ENCODE results near the gene TSR3. TPM values are rescaled to one million over a fixed set of nuclear protein-coding genes. Genes with fewer than 3 reads are reported as not detected.
A peak's percentile ranks its signal among the peaks of the same experiment; 100 is the strongest.

Gene TSR3
- total and polyA plus RNA-seq, 3 experiments from 2014 or later: 91.8 to 109 (median 102) TPM

GRCh38 chr16:1335211-1335971 lies 16.3 kb downstream of the TSR3 start:
- peaks cover 12 to 42% (median 14%) of the 10 kb centered on the region in 3 donors for H3K4me1 Mint-ChIP-seq
- ChIA-PET POLR2A (no interaction called here), CTCF (interaction anchor here (1.4 to 1.5 kb wide), 2 partner anchors 27 to 30 kb away, joined by 3 to 4 read pairs; no protein-coding TSS in a partner anchor)

GRCh38 chr16:1334739-1335138 lies 16.9 kb downstream of the TSR3 start:
- ChIA-PET POLR2A (no interaction called here), CTCF (interaction anchor here (1.4 to 1.5 kb wide), 2 partner anchors 28 to 31 kb away, joined by 3 to 4 read pairs; no protein-coding TSS in a partner anchor)
- Mint-ChIP-seq H3K27ac (peak overlapping the region in 1 of 8 donors; percentile 43), H3K27me3 (peaks cover 3 to 9% of the 10 kb centered on the region in 2 donors), H3K9me3 (peaks cover 0 to 2% (median 0%) of the 10 kb centered on the region in 5 donors), H3K4me1 (peaks cover 12 to 41% (median 14%) of the 10 kb centered on the region in 3 donors), H3K36me3 (no peaks in the 10 kb centered on the region), H3K4me3 (peak overlapping the region in 5 of 7 donors; percentile 13 to 74 (median 47))
- Histone ChIP-seq H3K4me3 (ENCODE audit: low read length) (no peak overlapping the region), H3K27ac (ENCODE audit: low read depth, low read length) (no peak overlapping the region), H3K36me3 (ENCODE audit: insufficient read depth, low read length) (no peaks in the 10 kb centered on the region), H3K27me3 (ENCODE audit: insufficient read depth, low read length, poor library complexity, severe bottlenecking) (peaks cover 25% of the 10 kb centered on the region), H3K4me1 (ENCODE audit: insufficient read depth, low read length) (peaks cover 27% of the 10 kb centered on the region), H3K9me3 (ENCODE audit: low read length) (no peaks in the 10 kb centered on the region)
- no peak for DNase-seq

More at GRCh38 chr16:1335211-1335971, 16.3 kb downstream of the TSR3 start:
- DNase-seq: no peak
- Mint-ChIP-seq H3K9me3 (peaks cover 0 to 2% (median 0%) of the 10 kb centered on the region in 5 donors), H3K27ac (peak overlapping the region in 2 of 8 donors; percentile 7 to 43), H3K36me3 (no peaks in the 10 kb centered on the region), H3K27me3 (peaks cover 3 to 9% of the 10 kb centered on the region in 2 donors), H3K4me3 (peak overlapping the region in 5 of 7 donors; percentile 13 to 83 (median 47))
- Histone ChIP-seq H3K4me3 (ENCODE audit: low read length) (no peak overlapping the region), H3K36me3 (ENCODE audit: insufficient read depth, low read length) (no peaks in the 10 kb centered on the region), H3K4me1 (ENCODE audit: insufficient read depth, low read length) (peaks cover 27% of the 10 kb centered on the region), H3K27ac (ENCODE audit: low read depth, low read length) (no peak overlapping the region), H3K9me3 (ENCODE audit: low read length) (no peaks in the 10 kb centered on the region), H3K27me3 (ENCODE audit: insufficient read depth, low read length, poor library complexity, severe bottlenecking) (peaks cover 25% of the 10 kb centered on the region)

- no peaks in the 10 kb centered on the region for H3K36me3 Mint-ChIP-seq
- peaks cover 0 to 2% (median 0%) of the 10 kb centered on the region in 5 donors for H3K9me3 Mint-ChIP-seq
- no peak for DNase-seq
- H3K27me3 Mint-ChIP-seq: peaks cover 3 to 9% of the 10 kb centered on the region in 2 donors
- POLR2A ChIA-PET: interaction anchor here (2.3 kb wide), 1 partner anchor 8 kb away, joined by 13 read pairs; no protein-coding TSS in a partner anchor
- CTCF ChIA-PET: interaction anchor here (1.4 kb wide), 1 partner anchor 28 kb away, joined by 3 read pairs; no protein-coding TSS in a partner anchor
- H3K27ac ChIP-seq (ENCODE audit: low read depth, low read length): no peak overlapping the region
- H3K9me3 ChIP-seq (ENCODE audit: low read length): no peaks in the 10 kb centered on the region
- H3K4me3 Mint-ChIP-seq: peak overlapping the region in 3 of 7 donors; percentile 39 to 74 (median 47)
- peaks cover 25% of the 10 kb centered on the region for H3K27me3 ChIP-seq (ENCODE audit: insufficient read depth, low read length, poor library complexity, severe bottlenecking)
- H3K4me1 Mint-ChIP-seq: peaks cover 12 to 41% (median 14%) of the 10 kb centered on the region in 3 donors
- peaks cover 27% of the 10 kb centered on the region for H3K4me1 ChIP-seq (ENCODE audit: insufficient read depth, low read length)
- H3K36me3 ChIP-seq (ENCODE audit: insufficient read depth, low read length): no peaks in the 10 kb centered on the region
- H3K4me3 ChIP-seq (ENCODE audit: low read length): no peak overlapping the region
- no peak overlapping the region for H3K27ac Mint-ChIP-seq
Observed at GRCh38 chr16:1333854-1334700, 17.6 kb downstream of the TSR3 start.

- peaks cover 27% of the 10 kb centered on the region for H3K4me1 ChIP-seq (ENCODE audit: insufficient read depth, low read length)
- H3K4me3 ChIP-seq (ENCODE audit: low read length): peak within 1 kb of the TSS; percentile 40
- no peak within 1 kb of the TSS for H3K27ac ChIP-seq (ENCODE audit: low read depth, low read length)
- DNase-seq: peak in 4 of 5 donors; percentile 45 to 70 (median 52)
- POLR2A ChIA-PET: interaction anchor here (1.5 to 2.3 kb wide), 3 partner anchors 9 to 19 kb away, joined by 3 to 13 read pairs (median 3); partner anchors contain the start of genes GNPTG and TSR3
- Mint-ChIP-seq H3K36me3 (no peaks in the 10 kb centered on the region), H3K27me3 (peaks cover 3 to 9% of the 10 kb centered on the region in 2 donors), H3K9me3 (peaks cover 0 to 2% (median 0%) of the 10 kb centered on the region in 5 donors), H3K4me1 (peaks cover 12 to 41% (median 14%) of the 10 kb centered on the region in 3 donors), H3K4me3 (peak within 1 kb of the TSS; percentile 80 to 93 (median 83)), H3K27ac (peak within 1 kb of the TSS in 6 of 8 donors; percentile 39 to 96 (median 71))
- H3K27me3 ChIP-seq (ENCODE audit: insufficient read depth, low read length, poor library complexity, severe bottlenecking): peaks cover 25% of the 10 kb centered on the region
- no peaks in the 10 kb centered on the region for H3K9me3 ChIP-seq (ENCODE audit: low read length)
- no peaks in the 10 kb centered on the region for H3K36me3 ChIP-seq (ENCODE audit: insufficient read depth, low read length)
- CTCF ChIA-PET: no interaction called here
Observed at GRCh38 chr16:1333149-1333812, 18.4 kb downstream of the TSR3 start, which contains the start of gene BAIAP3. Gene BAIAP3, plus strand, starts transcription at chr16:1333645. Its CDS starts 4,905 bp downstream, at chr16:1338550.

GRCh38 chr16:1332618-1333148 lies 19.0 kb downstream of the TSR3 start:
- Mint-ChIP-seq H3K9me3 (peaks cover 0 to 2% (median 0%) of the 10 kb centered on the region in 5 donors), H3K36me3 (no peaks in the 10 kb centered on the region), H3K27me3 (peaks cover 3 to 9% of the 10 kb centered on the region in 2 donors), H3K4me3 (peak overlapping the region; percentile 80 to 93 (median 83)), H3K4me1 (peaks cover 12 to 41% (median 14%) of the 10 kb centered on the region in 3 donors), H3K27ac (peak overlapping the region in 6 of 8 donors; percentile 39 to 96 (median 71))
- Histone ChIP-seq H3K9me3 (ENCODE audit: low read length) (no peaks in the 10 kb centered on the region), H3K36me3 (ENCODE audit: insufficient read depth, low read length) (no peaks in the 10 kb centered on the region), H3K27me3 (ENCODE audit: insufficient read depth, low read length, poor library complexity, severe bottlenecking) (peaks cover 25% of the 10 kb centered on the region), H3K4me3 (ENCODE audit: low read length) (peak overlapping the region; percentile 40), H3K4me1 (ENCODE audit: insufficient read depth, low read length) (peaks cover 27% of the 10 kb centered on the region), H3K27ac (ENCODE audit: low read depth, low read length) (no peak overlapping the region)
- no peak for DNase-seq
- ChIA-PET CTCF (interaction anchor here (1.2 kb wide), 1 partner anchor 24 kb away, joined by 3 read pairs; the partner anchor contains the start of gene UBE2I), POLR2A (interaction anchor here (1.5 to 2.3 kb wide), 3 partner anchors 10 to 19 kb away, joined by 3 to 13 read pairs (median 3); partner anchors contain the start of genes GNPTG and TSR3)

- H3K4me3 ChIP-seq (ENCODE audit: low read length): peak overlapping the region; percentile 40
- peak overlapping the region; percentile 70 for H3K27ac ChIP-seq (ENCODE audit: low read depth, low read length)
- ChIA-PET CTCF (interaction anchor here (1.2 kb wide), 1 partner anchor 23 kb away, joined by 3 read pairs; the partner anchor contains the start of gene UBE2I), POLR2A (interaction anchor here (0.6 to 2.3 kb wide), 5 partner anchors 10 to 76 kb away, joined by 3 to 13 read pairs (median 3); partner anchors contain the start of genes GNPTG, TSR3 and UBE2I)
- peaks cover 27% of the 10 kb centered on the region for H3K4me1 ChIP-seq (ENCODE audit: insufficient read depth, low read length)
- H3K27me3 Mint-ChIP-seq: peaks cover 3 to 9% of the 10 kb centered on the region in 2 donors
- peak overlapping the region; percentile 80 to 93 (median 83) for H3K4me3 Mint-ChIP-seq
- H3K9me3 Mint-ChIP-seq: peaks cover 0 to 2% (median 0%) of the 10 kb centered on the region in 5 donors
- H3K36me3 ChIP-seq (ENCODE audit: insufficient read depth, low read length): no peaks in the 10 kb centered on the region
- peak overlapping the region; percentile 57 to 96 (median 88) for H3K27ac Mint-ChIP-seq
- no peaks in the 10 kb centered on the region for H3K9me3 ChIP-seq (ENCODE audit: low read length)
- peaks cover 12 to 41% (median 14%) of the 10 kb centered on the region in 3 donors for H3K4me1 Mint-ChIP-seq
- DNase-seq: peak in 4 of 5 donors; percentile 34 to 82 (median 58)
- no peaks in the 10 kb centered on the region for H3K36me3 Mint-ChIP-seq
- peaks cover 25% of the 10 kb centered on the region for H3K27me3 ChIP-seq (ENCODE audit: insufficient read depth, low read length, poor library complexity, severe bottlenecking)
Observed at GRCh38 chr16:1331712-1332617, 19.7 kb downstream of the TSR3 start.

All from CD8-positive, alpha-beta memory T cell (primary cell).